Central memory CD8-positive, alpha-beta T cell (primary cell): ENCODE data around the gene HPCAL1.
A peak's percentile ranks its signal among the peaks of the same experiment; 100 is the strongest.

Experiments used
- ATAC-seq: fragments of 150-1000 bp; cut with Tn5 transposase; replicated peaks from 2 replicates; pipeline ENCODE4 v1.10.0; 2022; ENCODE audit warnings: mild to moderate bottlenecking, moderate FRiP score, moderate number of reproducible peaks; ENCODE audit not compliant: poor library complexity, severe bottlenecking; ENCODE audit errors: extremely low read depth
- DNase-seq, 2 donors: peaks; one replicate each; pipeline ENCODE4 v3.0.0; 2021; ENCODE audit warnings: low spot score in 2 of 2
- H3K27ac Mint-ChIP-seq: one replicate; pipeline ENCODE4 v1.8.0; 2022; ENCODE audit warnings: low read depth, mild to moderate bottlenecking, moderate library complexity, mixed read lengths
- H3K27me3 Mint-ChIP-seq: one replicate; pipeline ENCODE4 v1.8.0; 2022; ENCODE audit warnings: mixed read lengths
- H3K36me3 Mint-ChIP-seq: one replicate; pipeline ENCODE4 v1.8.0; 2022; ENCODE audit warnings: mild to moderate bottlenecking, moderate library complexity, mixed read lengths; ENCODE audit not compliant: insufficient read depth
- H3K4me1 Mint-ChIP-seq: one replicate; pipeline ENCODE4 v1.8.0; 2022; ENCODE audit warnings: mixed read lengths
- H3K4me3 Mint-ChIP-seq: one replicate; pipeline ENCODE4 v1.8.0; 2022; ENCODE audit warnings: mild to moderate bottlenecking, moderate library complexity, mixed read lengths
- H3K9me3 Mint-ChIP-seq: one replicate; pipeline ENCODE4 v1.8.0; 2022; ENCODE audit warnings: mixed read lengths

HPCAL1 gene

GRCh38 chr2:10469955-10470608 lies 167.4 kb downstream of the HPCAL1 start:
- no peak for DNase-seq
- no peak overlapping the region for H3K27ac Mint-ChIP-seq
- no peaks in the 10 kb centered on the region for H3K9me3 Mint-ChIP-seq
- no peak for ATAC-seq
- H3K4me1 Mint-ChIP-seq: no peaks in the 10 kb centered on the region
- no peak overlapping the region for H3K4me3 Mint-ChIP-seq
- H3K36me3 Mint-ChIP-seq: no peaks in the 10 kb centered on the region
- peaks cover 13% of the 10 kb centered on the region for H3K27me3 Mint-ChIP-seq

- DNase-seq: no peak
- Mint-ChIP-seq H3K4me3 (no peak overlapping the region), H3K4me1 (no peaks in the 10 kb centered on the region), H3K9me3 (no peaks in the 10 kb centered on the region), H3K27me3 (peaks cover 13% of the 10 kb centered on the region), H3K27ac (no peak overlapping the region), H3K36me3 (no peaks in the 10 kb centered on the region)
- ATAC-seq: no peak
These were observed 168.4 kb downstream of the HPCAL1 start for GRCh38 chr2:10471046-10471571.

- H3K36me3 Mint-ChIP-seq: no peaks in the 10 kb centered on the region
- H3K9me3 Mint-ChIP-seq: no peaks in the 10 kb centered on the region
- no peak overlapping the region for H3K4me3 Mint-ChIP-seq
- no peaks in the 10 kb centered on the region for H3K4me1 Mint-ChIP-seq
- DNase-seq: no peak
- ATAC-seq: no peak
- no peak overlapping the region for H3K27ac Mint-ChIP-seq
- peaks cover 13% of the 10 kb centered on the region for H3K27me3 Mint-ChIP-seq
These were observed 169.3 kb downstream of the HPCAL1 start for GRCh38 chr2:10471955-10472354.

GRCh38 chr2:10473121-10473756 lies 170.5 kb downstream of the HPCAL1 start:
- Mint-ChIP-seq H3K4me3 (no peak overlapping the region), H3K27ac (peak overlapping the region; percentile 41), H3K4me1 (no peaks in the 10 kb centered on the region), H3K36me3 (no peaks in the 10 kb centered on the region), H3K27me3 (peaks cover 13% of the 10 kb centered on the region), H3K9me3 (no peaks in the 10 kb centered on the region)
- ATAC-seq: no peak
- DNase-seq: no peak

GRCh38 chr2:10475221-10475722 lies 172.6 kb downstream of the HPCAL1 start:
- Mint-ChIP-seq H3K27ac (no peak overlapping the region), H3K4me3 (no peak overlapping the region), H3K9me3 (no peaks in the 10 kb centered on the region), H3K36me3 (no peaks in the 10 kb centered on the region), H3K4me1 (no peaks in the 10 kb centered on the region), H3K27me3 (no peaks in the 10 kb centered on the region)
- ATAC-seq: no peak
- no peak for DNase-seq

GRCh38 chr2:10475811-10476660 lies 173.3 kb downstream of the HPCAL1 start:
- Mint-ChIP-seq H3K27ac (no peak overlapping the region), H3K27me3 (no peaks in the 10 kb centered on the region), H3K36me3 (peaks cover 2% of the 10 kb centered on the region), H3K4me3 (no peak overlapping the region), H3K9me3 (no peaks in the 10 kb centered on the region), H3K4me1 (peaks cover 5% of the 10 kb centered on the region)
- DNase-seq (no peak), ATAC-seq (no peak)

- Mint-ChIP-seq H3K4me1 (peaks cover 6% of the 10 kb centered on the region), H3K36me3 (peaks cover 2% of the 10 kb centered on the region), H3K27ac (no peak overlapping the region), H3K4me3 (no peak overlapping the region), H3K9me3 (no peaks in the 10 kb centered on the region), H3K27me3 (peaks cover 7% of the 10 kb centered on the region)
- ATAC-seq (no peak), DNase-seq (no peak)
These were observed 174.2 kb downstream of the HPCAL1 start for GRCh38 chr2:10476723-10477442.
